Head of caudate nucleus (tissue), 42 donors: ENCODE results near the gene COX14.

ENCODE experiments used
- DNase-seq, 42 donors: peaks; one replicate each; pipeline versions ENCODE4 v3.0.0 to v3.0.0-alpha.2; 2020 to 2021; ENCODE audit warnings: mixed read lengths in 7 of 42
- intact Hi-C: fragments of 100-400 bp; cut with DNase I; formaldehyde crosslinking; loops from one replicate; pipeline ENCODE4 v1.15.0; 2022

The COX14 gene

DNA sequence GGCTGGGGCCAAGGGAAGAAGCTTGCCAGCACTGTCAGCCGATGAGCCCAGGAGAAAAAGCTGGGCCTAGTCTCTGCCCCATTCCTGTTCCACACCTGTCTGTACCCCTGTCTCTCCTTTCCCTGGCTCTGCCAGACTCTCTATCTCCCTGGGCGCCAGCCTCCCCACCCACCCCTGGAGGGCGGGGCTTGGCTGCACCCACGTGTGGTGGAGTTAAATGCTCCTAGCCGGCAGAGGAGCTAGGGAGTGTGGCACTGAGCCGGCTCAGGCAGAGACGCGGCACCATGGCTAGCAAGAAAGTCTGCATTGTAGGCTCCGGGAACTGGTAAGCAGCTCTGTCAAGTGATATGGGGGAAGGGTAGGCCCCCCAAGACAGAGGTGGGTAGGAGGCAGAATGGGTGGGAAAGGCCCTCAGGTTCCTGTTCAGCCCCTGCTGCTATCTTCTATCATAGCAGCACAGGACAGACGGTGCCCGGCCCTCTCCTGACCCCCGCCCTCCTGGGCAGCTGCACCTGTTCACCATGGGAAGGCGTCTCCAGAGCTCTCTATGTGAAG, 8.2 kb upstream of the COX14 start, which contains the start of gene GPD1:
TSS of gene GPD1 (plus strand) at position 242 of the 555 bp plus-strand sequence. CDS start at position 285, 43 bp downstream.
- intact Hi-C loops, result no loop called here
- peak; percentile 63 to 95 (median 85) for DNase-seq

- DNase-seq, result no peak
- intact Hi-C loops, result no loop called here
Measured at GRCh38 chr12:50104417-50105366, 7.3 kb upstream of the COX14 start.

DNA sequence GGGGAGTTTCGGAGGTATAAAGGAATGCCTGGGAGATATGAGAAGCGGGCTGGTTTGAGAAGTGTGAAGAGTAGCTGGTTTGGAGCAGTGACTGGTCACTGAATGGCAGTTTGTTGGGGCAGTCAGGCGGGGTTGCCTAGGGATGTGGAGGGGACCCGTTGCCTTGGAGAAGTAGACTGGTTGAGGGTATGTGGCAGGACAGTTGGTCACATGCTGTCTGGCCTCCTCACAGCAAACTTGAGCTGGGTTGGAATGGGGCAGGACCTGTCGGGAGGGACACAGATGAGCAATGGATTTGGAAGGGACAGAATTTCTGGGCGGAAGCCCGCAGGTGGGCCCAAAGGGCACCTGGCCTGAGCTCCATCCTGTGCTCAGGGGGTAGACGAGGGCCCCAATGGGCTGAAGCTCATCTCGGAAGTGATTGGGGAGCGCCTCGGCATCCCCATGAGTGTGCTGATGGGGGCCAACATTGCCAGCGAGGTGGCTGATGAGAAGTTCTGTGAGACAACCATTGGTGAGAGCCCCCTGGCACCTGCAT, 6.1 kb upstream of the COX14 start:
- no peak for DNase-seq
- intact Hi-C loops, result no loop called here

DNA sequence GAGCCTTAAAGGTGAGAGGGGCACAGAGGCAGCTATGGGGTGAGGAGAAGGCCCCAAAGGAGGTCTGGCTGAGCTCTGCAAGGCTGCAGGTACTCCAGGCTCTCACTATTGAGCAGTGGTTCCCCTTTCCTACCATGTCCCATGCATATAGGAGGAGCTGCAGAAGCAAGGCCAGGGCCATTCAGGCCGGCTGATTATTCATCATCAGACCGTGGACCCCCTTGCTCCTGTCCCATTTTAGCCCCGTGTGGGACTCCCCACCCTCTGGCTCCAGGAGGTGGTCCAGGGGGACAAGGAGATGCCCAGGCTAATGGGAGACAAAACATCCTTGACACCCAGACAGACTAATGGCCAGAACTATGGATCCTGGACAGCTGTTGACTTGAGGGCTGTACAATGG, 5.1 kb upstream of the COX14 start:
- DNase-seq, result no peak
- intact Hi-C loops, result no loop called here

- intact Hi-C loops, result no loop called here
- DNase-seq, result no peak
Measured at GRCh38 chr12:50107416-50108268, 4.4 kb upstream of the COX14 start.

DNA sequence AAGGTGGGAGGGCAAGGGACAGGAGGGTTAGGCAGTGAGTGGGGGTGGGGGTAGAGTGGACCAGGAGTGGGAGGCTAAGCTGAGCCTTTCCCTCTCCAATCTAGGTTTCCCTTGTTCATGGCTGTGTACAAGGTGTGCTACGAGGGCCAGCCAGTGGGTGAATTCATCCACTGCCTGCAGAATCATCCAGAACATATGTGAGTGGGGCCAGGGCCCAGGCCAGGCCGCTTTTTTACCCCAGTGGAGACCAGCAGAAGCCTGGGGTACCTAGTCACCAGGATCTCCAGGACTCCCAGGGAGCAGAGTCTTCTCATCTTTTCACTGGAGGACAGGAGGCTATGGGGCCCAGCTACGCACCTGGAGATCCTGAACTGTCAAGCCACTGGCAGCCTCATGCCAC, 2.7 kb upstream of the COX14 start:
- intact Hi-C loops, result no loop called here
- DNase-seq, result no peak

DNA sequence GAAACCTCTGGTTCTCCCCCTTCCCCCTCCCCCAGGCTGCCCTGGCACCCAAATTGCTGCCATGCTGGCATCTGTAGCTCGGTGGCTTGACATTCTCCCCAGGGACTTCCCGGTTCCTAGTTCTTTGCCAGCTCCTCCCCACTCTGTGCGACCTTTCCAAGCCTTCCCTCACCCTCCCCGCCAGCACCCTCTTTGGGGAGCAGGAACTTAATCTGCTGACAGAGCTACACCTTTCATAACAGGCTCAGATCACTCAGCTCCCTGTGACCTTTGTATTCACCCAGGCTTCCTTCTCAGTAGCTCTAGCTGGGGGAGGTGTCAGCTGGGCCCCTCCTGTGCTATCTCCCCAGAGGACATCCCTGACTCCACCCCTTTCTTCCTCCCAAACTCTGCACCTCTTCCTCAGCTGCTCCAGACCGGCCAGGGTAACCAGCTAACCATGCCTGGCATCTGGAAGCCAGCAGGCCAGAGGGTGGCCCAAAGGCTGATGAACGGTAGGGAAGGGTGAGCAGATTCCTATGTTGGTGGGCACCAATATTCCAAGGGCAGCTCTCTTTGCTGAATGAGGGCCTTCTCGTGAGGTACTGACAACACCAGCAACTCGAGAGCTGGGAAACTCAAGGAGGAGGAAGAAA, 1.8 kb upstream of the COX14 start:
- DNase-seq, result peak in 2 of 42 donors; percentile 25 to 40
- intact Hi-C loops, result no loop called here

DNA sequence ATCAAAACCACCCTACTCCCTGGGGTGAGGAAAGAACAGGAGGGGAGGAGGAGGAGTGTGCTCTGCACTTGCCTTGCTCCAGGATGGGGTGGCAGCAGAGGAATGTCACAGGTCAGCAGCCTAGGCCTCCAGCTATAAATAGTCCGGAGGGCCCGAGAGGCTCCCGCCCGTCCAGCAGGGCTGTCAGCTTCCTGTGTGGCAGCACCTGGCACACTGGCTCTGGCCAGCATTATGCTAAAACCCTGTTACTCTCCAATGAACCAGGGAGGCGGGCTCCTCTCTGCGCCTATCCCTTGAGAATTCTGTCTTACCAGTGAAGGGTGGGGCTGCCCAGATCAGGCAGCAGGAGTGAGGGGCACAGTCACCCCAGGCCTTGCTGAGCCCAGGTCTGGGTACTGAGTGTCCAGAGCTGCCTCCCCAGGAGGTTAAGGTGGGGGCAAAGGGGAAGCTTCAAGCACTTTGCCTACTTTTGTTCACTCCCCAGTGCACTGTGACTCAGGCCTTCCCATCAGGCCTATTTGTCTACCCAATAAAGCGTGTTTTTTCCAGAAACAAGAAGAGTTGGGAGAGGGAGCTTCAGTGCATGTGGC, 1.2 kb upstream of the COX14 start:
- intact Hi-C loops, result no loop called here
- peak in 16 of 42 donors; percentile 16 to 58 (median 31) for DNase-seq

GRCh38 chr12:50111395-50111692, 692 bp upstream of the COX14 start:
- no peak for DNase-seq
- intact Hi-C loops, result no loop called here

DNA sequence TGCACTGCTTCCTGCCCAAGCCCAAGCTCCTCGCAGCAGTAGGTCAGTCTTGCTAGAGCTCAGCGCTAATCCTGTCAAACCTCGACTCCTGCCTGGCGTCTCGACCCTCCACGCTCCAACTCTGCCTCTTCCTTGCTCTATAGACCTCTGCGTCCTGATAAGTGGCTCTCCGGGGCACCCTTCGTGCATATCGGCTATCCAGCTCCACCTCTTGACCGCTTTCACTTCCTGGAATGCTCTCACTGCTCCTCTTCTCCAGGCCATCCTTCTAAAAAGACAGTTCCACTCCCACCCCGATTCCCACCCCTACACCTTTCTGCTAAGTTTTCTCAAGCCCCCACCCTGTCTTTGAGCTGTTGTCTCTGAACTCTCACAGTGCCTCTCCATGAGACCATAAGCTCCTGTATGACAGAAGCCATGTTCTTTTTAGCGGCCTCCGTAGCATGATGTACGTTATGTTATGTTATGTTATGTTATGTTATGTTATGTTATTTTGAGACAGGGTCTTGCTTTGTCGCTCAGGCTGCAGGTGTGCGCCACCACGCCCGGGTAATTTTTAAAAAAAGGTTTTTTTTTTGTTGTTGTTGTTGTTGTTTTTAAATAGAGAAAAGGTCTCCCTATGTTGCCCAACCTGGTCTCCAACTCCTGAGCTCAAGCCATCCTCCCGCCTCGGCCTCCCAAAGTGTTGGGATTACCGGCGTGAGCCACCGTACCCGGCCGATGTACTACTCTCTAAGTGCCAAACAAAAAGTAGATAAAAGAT, 601 bp downstream of the COX14 start:
- intact Hi-C loops, result loop anchor here (1.0 kb wide), 1 partner anchor 55 kb away; the partner anchor contains the start of gene CERS5
- peak in 8 of 42 donors; percentile 28 to 56 (median 46) for DNase-seq

- intact Hi-C loops, result no loop called here
- DNase-seq, result peak in 2 of 42 donors; percentile 2 to 11
Measured at GRCh38 chr12:50117057-50117622, 5.1 kb downstream of the COX14 start.

GRCh38 chr12:50119387-50119786, 7.4 kb downstream of the COX14 start:
- DNase-seq, result peak in 1 of 42 donors; percentile 23

DNA sequence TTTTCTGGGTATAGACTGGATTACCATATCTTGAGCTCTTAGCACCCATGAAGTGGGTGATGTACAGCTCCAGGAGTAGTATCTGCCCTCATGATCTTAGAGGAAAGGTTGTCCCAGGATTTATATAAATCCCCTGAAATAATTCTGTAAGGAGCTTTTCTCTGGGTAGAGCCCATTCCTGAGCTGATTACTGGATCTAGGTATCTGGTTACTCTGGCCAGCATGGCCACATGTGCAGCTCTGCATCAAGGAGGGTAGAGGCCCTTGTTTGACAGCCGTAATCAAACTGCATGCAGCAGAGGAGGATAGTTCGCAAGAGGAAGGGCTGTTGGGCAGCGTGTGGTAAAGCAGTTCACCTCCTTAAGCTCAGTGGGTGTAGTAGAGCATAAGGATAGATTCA, 8.5 kb downstream of the COX14 start:
- peak in 1 of 42 donors; percentile 18 for DNase-seq
- intact Hi-C loops, result no loop called here

More at GRCh38 chr12:50119387-50119786, 7.4 kb downstream of the COX14 start:
- intact Hi-C loops, result no loop called here

GRCh38 chr12:50120953-50121352, 8.9 kb downstream of the COX14 start:
- DNase-seq, result no peak
- intact Hi-C loops, result no loop called here

DNA sequence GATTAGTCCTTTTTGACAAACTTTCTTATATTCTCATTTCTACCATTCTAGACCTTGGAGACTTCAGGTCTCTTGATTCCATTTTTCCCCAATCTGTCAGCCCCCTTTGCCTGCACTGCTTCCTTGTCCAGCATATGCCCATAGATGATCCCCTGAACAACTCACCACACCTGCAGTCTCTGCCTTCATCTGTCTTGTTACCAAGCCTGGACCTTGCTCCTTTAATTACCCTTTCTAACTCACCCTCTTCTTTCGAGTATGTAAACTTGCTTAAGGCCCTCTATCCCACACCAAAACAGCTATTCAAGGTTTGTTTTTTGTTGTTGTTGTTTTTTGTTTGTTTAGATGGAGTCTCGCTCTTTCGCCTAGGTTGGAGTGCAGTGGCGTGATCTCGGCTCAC, 9.6 kb downstream of the COX14 start:
- no peak for DNase-seq
- intact Hi-C loops, result no loop called here

DNA sequence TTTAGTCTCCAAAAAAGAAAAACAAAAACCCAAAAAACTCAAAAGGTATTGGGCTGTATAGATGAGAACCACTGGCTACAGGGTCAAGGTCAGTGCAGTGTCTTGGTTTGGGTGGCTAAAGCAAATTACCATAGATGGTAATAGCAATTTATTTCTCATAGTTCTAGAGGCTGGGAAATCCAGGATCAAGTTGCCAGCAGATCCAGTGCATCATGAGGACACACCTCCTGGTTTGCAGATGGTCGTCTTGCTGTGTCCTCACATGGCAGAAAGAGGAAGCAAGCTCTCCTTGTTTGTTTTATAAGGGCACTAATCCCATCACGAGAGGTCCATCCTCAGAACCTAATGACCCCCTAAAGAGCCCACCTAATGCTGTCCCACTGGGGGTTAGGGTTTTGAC, 11.2 kb downstream of the COX14 start:
- intact Hi-C loops, result no loop called here
- no peak for DNase-seq

- intact Hi-C loops, result no loop called here
- DNase-seq, result no peak
Measured at GRCh38 chr12:50127546-50127945, 15.5 kb downstream of the COX14 start.
